Mononuclear cell (primary cell): ENCODE results near the gene CREBZF. TPM values are rescaled to one million over a fixed set of nuclear protein-coding genes. Genes with fewer than 3 reads are reported as not detected.

Experiments
- H3K27me3 ChIP-seq: 2 replicates; pipeline ENCODE4 v1.6.0; 2011; ENCODE audit warnings: low read length, control low read depth; ENCODE audit not compliant: insufficient read depth
- H3K4me1 ChIP-seq: 2 replicates; pipeline ENCODE4 v1.5.1; 2011; ENCODE audit warnings: mild to moderate bottlenecking, low read length, control low read depth; ENCODE audit not compliant: insufficient read depth
- H3K4me3 ChIP-seq: 2 replicates; pipeline ENCODE4 v1.5.1; 2011; ENCODE audit warnings: mild to moderate bottlenecking, low read length, moderate library complexity
- H3K9me3 ChIP-seq: 2 replicates; pipeline ENCODE4 v1.5.1; 2011; ENCODE audit warnings: low read depth, mild to moderate bottlenecking, control low read depth, low read length
- total RNA-seq: library from RNA; depleted of rRNA; stranded (reverse); fragments of >200 nt; gene quantifications from one replicate; pipeline ENCODE4 v1.2.3, GENCODE V29; 2012

The CREBZF gene
- 55.2 TPM for total RNA-seq

- H3K4me1 ChIP-seq = peaks cover 16% of the 10 kb centered on the region
- no peaks in the 10 kb centered on the region for H3K9me3 ChIP-seq
- H3K4me3 ChIP-seq = peak within 1 kb of the TSS; percentile 83
- H3K27me3 ChIP-seq = no peaks in the 10 kb centered on the region
Measured at GRCh38 chr11:85664615-85665481, at the start of gene CREBZF. CREBZF (minus strand) TSS chr11:85665129; CDS start chr11:85664875, 254 bp downstream.

DNA sequence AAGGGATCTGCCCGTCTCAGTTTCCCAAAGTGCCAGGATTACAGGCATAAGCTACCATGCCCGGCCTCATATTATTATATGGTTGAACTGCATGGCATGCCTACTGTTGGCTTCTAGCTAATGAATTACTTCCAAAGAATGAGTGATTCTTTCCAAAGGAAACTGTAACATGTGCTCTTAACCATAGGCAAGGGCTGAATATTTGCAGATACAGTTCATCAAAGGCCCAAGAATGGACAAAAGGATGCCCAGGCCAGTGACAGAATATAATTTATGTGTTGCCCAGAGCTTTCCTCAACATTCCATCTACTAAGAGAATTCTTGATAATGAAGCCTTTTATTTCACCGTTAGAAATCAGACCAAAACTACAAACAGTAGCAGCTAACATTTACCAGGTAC, 48.0 kb upstream of the CREBZF start:
- no peak overlapping the region for H3K4me3 ChIP-seq
- no peaks in the 10 kb centered on the region for H3K4me1 ChIP-seq
- no peaks in the 10 kb centered on the region for H3K9me3 ChIP-seq
- no peaks in the 10 kb centered on the region for H3K27me3 ChIP-seq

DNA sequence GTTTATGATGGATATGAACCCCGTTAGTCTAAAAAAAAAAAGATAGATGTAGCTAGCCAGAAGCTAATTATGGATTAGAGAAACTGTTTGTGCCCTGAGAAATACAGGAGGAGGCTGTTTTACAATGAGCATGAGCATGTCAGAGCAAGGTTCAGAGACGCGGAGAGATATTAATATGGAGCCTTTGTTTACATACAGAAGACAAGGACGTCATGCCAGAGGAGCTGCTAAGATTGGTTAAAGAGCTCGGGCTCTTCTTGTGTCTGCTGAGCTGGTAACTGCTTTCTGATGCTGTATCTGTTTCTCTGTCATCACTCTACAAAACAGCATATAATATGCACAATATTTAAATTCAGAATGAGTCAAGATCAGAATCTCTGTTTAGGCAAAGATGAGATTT, 46.0 kb upstream of the CREBZF start:
- Histone ChIP-seq H3K27me3 (no peaks in the 10 kb centered on the region), H3K4me1 (no peaks in the 10 kb centered on the region), H3K4me3 (no peak overlapping the region), H3K9me3 (no peaks in the 10 kb centered on the region)

GRCh38 chr11:85709941-85710702, 45.2 kb upstream of the CREBZF start:
- H3K4me1 ChIP-seq = no peaks in the 10 kb centered on the region
- H3K9me3 ChIP-seq = no peaks in the 10 kb centered on the region
- H3K4me3 ChIP-seq = no peak overlapping the region
- H3K27me3 ChIP-seq = no peaks in the 10 kb centered on the region

DNA sequence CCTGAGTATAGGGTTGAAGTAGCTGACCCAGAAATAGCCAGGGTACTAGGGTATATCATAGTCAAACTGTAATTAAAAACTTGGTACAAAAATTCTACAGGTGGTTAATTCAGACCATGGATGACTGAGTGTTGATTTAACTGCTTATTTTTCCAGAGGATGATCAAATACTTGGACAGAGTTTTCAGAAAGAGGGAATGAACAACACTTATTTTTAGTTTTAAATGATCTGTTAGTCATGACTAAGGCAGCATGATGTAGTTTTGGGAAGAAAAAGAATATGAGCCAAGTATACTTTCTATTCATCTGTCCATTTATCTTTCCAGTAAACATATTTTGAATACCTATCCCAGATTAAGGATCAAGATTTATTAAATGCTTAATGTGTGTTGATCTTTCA, 40.9 kb upstream of the CREBZF start:
- Histone ChIP-seq H3K4me3 (no peak overlapping the region), H3K27me3 (no peaks in the 10 kb centered on the region), H3K4me1 (no peaks in the 10 kb centered on the region), H3K9me3 (no peaks in the 10 kb centered on the region)

- H3K27me3 ChIP-seq = no peaks in the 10 kb centered on the region
- peaks cover 5% of the 10 kb centered on the region for H3K4me1 ChIP-seq
- H3K9me3 ChIP-seq = no peaks in the 10 kb centered on the region
- H3K4me3 ChIP-seq = no peak overlapping the region
Measured at GRCh38 chr11:85704967-85705366, 40.0 kb upstream of the CREBZF start.

DNA sequence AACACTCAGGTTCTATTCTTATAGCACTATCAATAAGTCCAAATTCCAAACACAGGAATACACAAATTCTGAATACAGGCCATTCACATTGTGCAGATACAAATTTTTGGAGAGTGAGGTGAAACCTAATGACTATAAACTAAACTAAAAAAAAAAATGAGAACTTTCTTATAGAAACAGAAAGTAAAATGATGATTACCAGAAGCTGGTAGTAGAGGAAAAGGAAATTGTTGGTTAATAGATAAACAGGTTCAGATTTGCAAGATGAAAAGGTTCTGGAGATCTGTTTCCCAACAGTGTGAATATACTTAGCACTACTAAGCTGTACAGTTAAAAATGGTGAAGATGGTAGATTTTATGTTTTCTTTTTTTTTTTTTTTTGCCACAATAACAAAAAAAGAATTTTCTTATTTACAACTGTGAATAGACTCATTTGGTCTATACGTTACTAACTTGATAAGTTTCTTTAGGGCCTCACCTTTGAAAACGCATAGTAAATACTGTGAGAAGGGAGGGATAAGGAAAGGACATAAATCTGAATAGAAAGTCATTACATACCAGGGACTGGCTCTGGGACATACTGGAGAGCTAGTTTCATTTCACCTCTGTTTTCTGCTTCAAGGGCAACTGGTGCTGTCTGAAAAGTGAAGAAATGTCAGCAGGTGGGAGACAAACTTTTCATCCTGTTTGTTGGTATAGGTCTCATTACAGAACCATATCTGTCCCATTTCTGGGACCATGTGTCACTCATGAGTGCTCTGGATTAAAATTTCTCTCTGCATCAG, 35.2 kb upstream of the CREBZF start:
- H3K4me3 ChIP-seq = no peak overlapping the region
- H3K4me1 ChIP-seq = peaks cover 11% of the 10 kb centered on the region
- no peaks in the 10 kb centered on the region for H3K9me3 ChIP-seq
- H3K27me3 ChIP-seq = no peaks in the 10 kb centered on the region

DNA sequence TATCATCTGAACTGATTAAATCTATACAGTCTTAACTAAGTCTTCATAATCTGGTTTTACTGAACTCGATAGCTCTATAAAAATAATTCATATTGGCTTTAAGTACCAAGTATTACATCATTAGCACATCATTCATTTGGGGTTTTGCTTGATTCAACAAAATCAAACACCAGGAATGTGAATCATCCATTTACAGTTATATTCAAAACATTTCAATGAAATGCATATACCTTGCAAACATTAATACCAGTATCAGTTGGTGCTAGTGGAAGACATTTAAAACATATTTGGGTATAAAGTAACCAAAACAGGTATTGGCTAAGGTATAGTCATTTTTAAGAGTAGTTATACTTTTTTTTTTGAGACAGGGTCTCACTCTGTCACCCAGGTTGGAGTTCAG, 33.3 kb upstream of the CREBZF start:
- Histone ChIP-seq H3K27me3 (no peaks in the 10 kb centered on the region), H3K4me3 (no peak overlapping the region), H3K9me3 (no peaks in the 10 kb centered on the region), H3K4me1 (peaks cover 11% of the 10 kb centered on the region)

DNA sequence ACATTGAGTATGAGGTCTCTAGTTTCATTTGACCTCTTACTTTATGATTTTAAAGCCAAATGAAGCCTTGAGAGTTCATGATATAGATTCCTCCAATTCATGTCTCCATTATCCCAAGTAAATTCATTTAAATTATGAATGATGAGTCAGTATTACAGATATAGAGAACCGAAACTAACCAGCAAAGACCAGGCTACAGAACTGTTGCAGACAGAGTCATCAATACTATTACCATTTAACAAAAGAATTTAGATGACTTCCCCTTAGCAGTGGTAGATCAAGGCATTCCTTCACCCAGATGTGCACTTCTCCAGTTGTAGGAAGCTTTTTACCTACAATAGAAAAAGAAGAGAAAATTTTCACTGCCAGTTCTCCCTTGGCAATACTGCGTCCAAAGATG, 32.8 kb upstream of the CREBZF start:
- H3K27me3 ChIP-seq = no peaks in the 10 kb centered on the region
- H3K9me3 ChIP-seq = no peaks in the 10 kb centered on the region
- peaks cover 11% of the 10 kb centered on the region for H3K4me1 ChIP-seq
- H3K4me3 ChIP-seq = no peak overlapping the region

DNA sequence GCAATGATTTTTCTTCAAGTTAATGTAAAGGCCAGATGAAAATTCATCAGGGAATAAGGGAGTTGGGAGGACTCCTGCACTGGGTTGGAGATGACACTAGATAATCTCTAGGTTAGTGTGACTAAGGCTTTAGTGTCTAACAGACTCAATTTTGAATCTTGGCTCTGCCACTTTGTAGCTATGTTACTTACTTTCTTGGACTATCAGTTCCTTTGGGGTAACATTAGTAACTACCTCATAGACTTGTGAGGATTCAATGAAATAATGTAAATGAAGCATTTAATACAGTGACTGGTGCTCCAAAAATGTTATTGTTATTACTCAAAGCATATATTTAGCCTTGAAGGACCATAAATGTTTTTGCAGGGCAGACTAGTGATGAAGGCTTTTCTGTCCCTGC, 30.6 kb upstream of the CREBZF start:
- H3K4me1 ChIP-seq = peaks cover 9% of the 10 kb centered on the region
- H3K9me3 ChIP-seq = no peaks in the 10 kb centered on the region
- H3K4me3 ChIP-seq = no peak overlapping the region
- no peaks in the 10 kb centered on the region for H3K27me3 ChIP-seq

DNA sequence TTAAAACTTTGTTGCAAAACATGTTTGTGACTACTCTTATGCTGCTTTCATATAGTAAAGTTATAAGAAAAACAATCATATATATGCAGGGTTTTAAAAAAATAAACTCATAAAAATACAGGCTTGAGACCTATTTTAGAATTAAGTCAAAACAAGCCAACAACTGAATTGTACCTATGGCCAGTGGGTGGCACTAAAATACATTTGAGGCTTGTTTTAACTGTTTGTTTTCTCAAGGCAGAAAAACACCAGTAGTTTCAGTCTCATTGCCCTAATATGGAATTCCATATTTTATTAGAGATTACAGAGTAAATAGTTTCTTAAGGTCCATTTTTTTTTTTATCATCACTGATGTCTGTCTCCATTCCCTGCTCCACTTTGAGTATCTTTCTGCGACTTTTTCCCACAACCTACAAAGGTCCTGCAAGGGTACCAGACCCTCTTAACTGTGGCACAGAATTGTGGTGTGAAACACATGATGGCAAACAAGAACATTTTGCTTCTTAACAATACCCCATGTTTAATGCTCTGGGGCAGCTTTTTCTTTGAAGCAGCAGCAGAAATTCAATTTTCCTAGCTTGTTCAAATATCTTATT, 29.6 kb upstream of the CREBZF start:
- Histone ChIP-seq H3K4me1 (peaks cover 2% of the 10 kb centered on the region), H3K4me3 (no peak overlapping the region), H3K9me3 (no peaks in the 10 kb centered on the region), H3K27me3 (no peaks in the 10 kb centered on the region)

- H3K9me3 ChIP-seq = no peaks in the 10 kb centered on the region
- H3K4me1 ChIP-seq = peaks cover 12% of the 10 kb centered on the region
- no peak within 1 kb of the TSS for H3K4me3 ChIP-seq
- no peaks in the 10 kb centered on the region for H3K27me3 ChIP-seq
Measured at GRCh38 chr11:85685820-85686459, 21.0 kb upstream of the CREBZF start, which contains the start of gene CCDC89. CCDC89 (minus strand) TSS chr11:85686195; CDS start chr11:85686130, 65 bp downstream.

- Histone ChIP-seq H3K4me1 (peaks cover 12% of the 10 kb centered on the region), H3K4me3 (no peak overlapping the region), H3K27me3 (no peaks in the 10 kb centered on the region), H3K9me3 (no peaks in the 10 kb centered on the region)
Measured at GRCh38 chr11:85685125-85685819, 20.3 kb upstream of the CREBZF start.
